ENCODE data around the gene STRN.
"Not testable (repeated sequence)": the region's sequence is repeated elsewhere in the genome, so short reads cannot be mapped to it uniquely, and the experiment has no call there.

STRN gene

DNA sequence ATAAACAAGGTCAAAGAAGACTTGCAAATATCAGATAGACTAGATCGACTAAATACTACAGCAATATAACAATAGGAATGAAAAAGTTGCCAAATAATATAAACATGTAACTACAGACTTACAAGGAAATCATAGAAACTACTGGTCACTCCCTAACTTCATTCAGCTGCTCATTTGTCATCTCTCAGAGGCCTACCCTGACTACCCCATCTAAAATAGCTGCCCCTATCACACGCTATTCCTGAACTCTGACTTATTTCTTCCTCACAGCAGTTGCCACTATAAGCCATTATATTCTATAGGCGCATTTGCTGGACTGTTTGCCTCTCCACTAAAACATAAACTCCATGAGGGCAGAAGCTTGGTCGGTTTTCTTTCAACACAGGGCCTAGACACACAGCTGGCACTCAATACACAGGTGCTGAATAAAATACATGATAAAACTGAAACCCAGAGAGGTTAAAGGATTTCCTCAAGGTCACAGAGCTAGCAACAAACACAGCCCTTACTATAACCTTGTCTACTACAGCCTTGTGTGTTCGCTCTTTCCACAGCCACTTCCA is 1.8 kb downstream of the STRN start:
- DNase-seq (ENCODE audit: low spot score), result no peak

DNA sequence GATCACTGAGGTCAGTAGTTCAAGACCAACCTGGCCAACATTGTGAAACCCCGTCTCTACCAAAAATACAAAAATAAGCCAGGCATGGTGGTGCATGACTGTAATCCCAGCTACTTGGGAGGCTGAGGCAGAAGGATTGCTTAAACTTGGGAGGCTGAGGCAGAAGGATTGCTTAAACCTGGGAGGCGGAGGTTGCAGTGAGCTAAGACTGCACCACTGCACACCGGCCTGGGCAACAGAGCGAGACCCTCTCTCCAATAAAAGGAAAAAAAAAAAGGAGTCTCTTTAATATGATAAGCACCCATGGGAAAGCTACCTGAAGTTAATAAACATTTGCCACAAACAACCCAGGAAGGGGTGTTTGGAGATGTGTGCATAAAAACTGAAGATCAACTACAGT is 2.6 kb downstream of the STRN start:
- no peak for DNase-seq (ENCODE audit: low spot score)

DNA sequence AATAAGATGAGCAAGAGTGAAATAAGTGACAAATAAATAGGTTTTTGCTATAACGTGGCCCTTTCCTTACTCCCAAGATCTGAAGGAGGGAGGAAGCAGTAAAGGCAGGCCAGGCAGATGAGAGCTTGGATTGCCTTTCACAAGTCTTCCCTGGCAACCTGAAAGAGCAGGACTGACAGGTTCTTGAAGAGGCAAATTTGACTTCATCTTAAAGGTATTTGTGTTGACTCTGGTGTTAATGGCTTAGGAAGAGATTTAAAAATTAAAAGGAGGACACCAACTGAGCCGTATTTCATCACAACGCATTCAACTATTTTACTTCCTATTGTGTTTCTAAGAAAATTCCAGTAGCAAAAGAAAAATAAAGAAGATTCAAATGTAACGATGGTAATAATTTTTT is 3.2 kb downstream of the STRN start:
- no peak for DNase-seq (ENCODE audit: low spot score)

DNA sequence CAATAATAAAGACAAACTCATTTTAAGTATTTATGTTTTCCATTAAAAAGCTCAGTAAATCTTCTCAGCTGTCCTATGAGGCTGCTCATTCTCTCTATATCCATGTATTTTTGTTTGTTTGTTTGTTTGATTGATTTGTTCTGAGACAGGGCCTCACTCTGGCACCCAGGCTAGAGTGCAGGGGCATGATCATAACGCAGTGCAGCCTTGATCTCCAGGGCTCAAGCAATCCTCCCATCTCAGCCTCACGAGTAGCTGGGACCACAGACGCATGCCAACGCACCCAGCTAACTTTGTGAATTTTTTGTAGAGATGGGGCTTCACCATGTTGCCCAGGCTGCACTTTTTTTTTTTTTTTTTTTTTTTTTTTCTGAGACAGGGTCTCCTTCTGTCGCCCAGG is 5.6 kb downstream of the STRN start:
- no peak for DNase-seq (ENCODE audit: low spot score)

DNA sequence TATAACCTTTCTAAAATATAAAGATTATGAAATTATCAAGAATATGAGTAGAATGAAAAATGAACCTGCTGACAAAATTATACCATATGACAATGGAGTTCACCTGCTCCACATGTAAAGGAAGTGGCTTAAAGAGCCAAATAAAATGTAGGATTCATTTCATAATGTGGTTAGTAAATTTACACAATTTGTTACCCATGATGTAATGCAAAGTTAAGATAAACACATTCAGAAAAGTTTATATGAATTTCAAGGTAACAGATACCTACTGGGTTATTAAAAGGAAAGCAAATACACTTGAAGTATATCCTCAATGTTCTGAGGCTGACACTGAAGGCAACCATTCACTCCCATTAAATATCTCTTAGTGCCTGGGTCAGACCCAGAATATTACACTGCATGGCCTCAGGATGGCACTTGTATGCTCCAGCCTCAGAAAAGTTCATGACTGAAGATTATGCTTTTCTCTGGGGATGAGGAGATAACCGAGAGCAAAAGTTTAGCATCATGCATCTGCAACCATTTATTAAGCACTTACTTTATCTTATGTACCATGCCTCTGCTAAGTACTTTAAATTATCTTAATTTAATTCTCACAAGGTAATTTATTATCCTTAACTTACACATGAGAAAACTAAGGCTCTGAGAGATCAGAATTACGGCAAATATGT is 6.2 kb downstream of the STRN start:
- peak; percentile 15 for DNase-seq (ENCODE audit: low spot score)

DNA sequence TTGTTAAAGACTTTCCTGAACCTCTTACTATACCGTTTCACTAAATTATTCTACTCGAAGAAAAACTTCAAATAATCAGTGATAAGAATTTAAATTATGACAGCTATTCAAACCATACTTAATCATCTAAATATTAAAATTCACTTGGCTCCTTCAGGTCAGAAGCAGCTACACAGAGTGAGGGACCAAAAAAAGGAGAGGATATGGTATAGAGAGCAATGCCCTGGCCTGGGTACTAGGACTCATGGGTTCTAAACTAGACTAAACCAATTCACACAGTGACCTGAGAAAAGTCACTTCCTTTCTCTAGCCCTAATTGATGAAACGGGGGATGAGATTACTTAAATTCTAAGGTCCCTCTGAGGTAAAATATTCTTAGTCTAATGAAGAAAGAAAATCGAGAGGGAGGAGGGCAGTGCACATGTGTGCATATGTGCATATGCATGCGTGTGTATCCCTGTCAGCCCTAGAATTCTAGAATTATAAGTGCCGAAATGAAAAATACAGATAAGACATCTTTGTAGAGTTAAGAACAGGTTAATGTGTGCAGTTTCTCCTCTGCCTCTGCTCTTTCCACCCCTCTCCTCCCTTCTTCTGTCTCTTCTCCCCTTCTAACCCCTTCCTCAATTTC is 11.2 kb downstream of the STRN start:
- no peak for DNase-seq (ENCODE audit: low spot score)

DNA sequence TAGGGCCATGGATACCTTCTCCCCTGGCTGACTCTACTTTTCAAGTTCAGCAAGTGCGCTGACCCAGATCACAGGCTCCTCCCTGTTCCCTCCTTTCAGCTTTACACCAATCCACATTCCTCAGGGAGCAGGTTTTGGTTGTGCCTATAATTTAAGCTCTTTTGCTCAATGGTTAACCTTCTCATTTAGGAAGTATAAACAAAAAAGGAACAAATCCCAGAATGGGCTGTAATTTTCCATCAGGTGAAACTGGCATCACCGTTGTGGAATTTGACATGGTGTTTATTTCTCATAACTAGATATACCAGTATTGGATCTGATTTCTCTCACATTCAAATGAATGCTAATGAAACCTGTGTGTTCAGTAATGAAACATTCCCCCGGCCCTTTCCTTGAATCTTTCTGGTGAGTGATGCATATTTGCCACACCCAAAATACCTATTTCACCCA is 13.6 kb downstream of the STRN start:
- DNase-seq (ENCODE audit: low spot score), result no peak

DNA sequence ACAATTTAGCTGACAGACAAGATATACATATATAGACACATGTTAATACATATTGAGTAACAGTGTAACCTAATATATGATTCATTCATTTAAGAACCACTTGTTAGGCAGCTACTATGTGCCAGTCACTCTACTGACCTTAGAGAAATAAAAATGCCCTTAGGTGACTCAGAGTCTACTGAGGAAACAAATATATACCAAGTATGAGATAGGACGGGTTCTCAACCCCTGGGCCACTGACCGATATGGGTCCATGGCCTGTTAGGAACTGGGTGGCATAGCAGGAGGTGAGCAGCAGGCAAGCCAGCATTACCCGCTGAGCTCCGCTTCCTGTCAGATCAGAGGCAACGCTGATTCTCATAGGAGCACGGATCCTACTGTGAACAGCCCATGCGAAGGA is 14.8 kb downstream of the STRN start:
- no peak for DNase-seq (ENCODE audit: low spot score)

DNA sequence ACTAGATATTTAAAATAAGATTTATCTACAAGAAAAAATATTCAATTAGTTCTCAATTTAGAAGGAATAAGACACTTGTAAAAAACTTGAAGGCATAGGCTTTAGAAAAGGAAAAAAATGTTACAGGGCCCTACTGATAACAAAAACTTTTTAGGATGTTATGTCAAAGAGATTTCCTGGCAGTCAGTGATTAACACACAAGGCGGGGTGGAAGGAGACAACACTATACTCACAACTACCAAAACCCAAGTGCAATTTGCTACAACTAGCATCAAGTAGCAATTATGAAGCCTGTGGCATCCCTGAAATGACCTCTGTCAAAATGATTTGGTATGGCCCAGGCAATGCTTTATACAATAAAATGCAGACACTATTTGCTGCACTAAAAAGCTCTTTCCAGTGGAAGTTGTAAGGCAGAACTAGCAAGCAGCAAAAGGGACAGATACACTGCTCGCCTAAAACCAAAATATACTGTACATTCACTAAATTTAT is 15.3 kb downstream of the STRN start:
- no peak for DNase-seq (ENCODE audit: low spot score)

DNA sequence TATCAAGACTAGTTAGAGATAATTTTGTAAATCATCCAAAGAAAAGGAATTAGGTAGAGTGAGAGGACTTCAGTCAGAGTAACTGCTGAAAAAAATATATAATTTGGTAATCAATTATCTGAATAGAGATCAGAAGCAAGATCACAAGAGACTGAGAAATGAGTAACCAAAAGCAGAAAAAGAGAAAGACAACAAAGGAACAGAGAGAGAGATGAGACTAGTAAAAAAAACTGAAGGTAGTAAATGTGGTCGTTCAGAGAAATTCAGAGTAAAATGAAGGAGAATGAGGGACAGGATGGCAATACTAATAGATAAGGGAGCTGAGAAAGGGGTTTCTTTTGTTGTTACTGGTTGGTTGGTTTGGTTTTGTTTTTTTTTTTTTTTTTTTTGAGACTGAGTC is 16.5 kb downstream of the STRN start:
- no peak for DNase-seq (ENCODE audit: low spot score)

DNA sequence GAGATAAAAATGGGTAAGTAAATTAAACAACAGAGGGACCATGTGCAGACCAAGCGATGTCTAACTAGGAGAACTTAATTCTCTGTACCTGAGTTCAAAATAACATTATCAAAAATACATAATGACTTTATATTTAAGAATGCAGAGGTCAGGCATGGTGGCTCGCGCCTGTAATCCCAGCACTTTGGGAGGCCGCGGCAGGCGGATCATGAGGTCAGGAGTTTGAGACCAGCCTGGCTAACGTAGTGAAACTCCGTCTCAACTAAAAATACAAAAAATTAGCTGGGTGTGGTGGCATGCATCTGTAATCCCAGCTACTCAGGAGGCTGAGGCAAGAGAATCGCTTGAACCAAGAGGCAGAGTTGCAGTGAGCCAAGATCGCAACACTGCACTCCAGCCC is 21.1 kb downstream of the STRN start:
- not testable (repeated sequence) for DNase-seq (ENCODE audit: low spot score)

DNA sequence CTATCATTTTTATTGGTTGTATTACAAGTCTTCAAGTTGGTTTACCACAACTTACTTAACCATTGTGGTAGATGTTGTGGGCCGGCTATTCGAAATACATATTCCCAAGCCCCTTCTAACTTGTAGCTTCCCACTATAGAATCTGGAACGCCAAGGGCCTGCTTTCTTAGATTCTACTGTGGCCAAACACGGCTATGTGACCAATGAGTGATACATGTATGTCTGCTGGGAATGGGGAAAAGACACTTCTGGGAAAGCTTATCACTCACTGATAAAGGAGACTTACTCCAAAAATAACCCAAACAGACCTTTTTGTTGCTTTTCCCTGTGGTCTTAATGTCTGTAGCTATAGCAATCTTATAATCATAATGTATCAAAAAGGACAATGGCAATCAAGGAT is 24.5 kb downstream of the STRN start:
- DNase-seq (ENCODE audit: low spot score), result no peak

DNA sequence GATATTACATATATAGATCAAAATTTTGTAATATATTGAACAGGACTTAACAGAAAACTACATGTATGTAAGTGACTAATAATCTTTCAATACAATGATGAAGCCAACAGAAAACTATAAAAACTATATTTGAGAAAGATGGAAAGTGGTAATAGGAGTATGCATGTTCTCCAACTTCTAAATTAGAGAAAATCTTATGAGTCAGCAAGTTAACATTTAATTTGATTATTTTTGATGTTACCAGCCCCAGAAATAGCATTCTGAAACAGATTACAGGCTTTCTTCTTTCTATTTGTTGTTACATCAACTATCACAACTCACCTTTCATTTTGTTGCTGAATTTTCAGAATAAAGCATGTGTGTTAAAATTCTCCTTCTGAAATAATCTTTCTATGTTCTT is 29.8 kb downstream of the STRN start:
- not testable (repeated sequence) for DNase-seq (ENCODE audit: low spot score)

DNA sequence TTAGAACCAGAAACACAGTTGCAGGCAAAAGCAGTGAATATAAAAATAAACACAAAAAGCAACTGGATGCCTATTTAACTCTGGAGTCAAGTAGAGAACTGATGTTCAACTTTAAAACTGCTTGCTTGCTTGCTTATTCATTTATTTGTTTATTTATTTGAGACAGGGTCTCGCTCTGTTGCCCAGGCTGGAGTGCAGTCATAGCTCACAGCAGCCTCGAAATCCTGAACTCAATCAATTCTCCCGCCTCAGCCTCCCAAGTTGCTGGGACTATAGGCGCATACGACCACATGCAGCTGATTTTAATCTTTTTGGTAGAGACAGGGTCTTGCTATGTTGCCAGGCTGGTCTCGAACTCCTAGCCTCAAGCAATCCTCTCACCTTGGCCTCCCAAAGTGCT is 34.6 kb downstream of the STRN start:
- DNase-seq (ENCODE audit: low spot score), result not testable (repeated sequence)

DNA sequence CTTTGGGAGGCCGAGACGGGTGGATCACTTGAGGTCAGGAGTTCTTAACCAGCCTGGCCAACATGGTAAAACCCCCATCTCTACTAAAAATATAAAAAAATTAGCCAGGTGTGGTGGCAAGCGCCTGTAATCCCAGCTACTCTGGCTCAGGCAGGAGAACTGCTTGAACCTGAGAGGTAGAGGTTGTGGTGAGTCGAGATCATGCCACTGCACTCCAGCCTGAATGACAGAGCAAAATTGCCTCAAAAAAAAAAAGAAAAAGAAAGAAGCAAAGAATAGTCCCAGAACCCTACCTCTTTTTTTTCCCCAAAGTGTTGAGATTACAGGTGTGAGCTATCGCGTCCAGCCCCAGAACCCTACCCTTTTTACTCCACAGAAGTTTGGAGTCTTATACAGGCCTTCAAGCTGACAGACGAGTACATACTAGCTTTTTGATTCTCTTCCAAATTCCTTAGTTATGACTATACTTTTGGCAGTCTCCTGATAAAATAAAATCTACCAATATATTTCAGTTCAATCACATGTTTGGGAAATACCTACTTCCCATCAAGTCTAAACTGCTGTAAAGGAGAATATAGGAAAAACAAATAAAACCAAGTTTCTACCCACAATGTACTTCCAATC is 35.4 kb downstream of the STRN start:
- not testable (repeated sequence) for DNase-seq (ENCODE audit: low spot score)

DNA sequence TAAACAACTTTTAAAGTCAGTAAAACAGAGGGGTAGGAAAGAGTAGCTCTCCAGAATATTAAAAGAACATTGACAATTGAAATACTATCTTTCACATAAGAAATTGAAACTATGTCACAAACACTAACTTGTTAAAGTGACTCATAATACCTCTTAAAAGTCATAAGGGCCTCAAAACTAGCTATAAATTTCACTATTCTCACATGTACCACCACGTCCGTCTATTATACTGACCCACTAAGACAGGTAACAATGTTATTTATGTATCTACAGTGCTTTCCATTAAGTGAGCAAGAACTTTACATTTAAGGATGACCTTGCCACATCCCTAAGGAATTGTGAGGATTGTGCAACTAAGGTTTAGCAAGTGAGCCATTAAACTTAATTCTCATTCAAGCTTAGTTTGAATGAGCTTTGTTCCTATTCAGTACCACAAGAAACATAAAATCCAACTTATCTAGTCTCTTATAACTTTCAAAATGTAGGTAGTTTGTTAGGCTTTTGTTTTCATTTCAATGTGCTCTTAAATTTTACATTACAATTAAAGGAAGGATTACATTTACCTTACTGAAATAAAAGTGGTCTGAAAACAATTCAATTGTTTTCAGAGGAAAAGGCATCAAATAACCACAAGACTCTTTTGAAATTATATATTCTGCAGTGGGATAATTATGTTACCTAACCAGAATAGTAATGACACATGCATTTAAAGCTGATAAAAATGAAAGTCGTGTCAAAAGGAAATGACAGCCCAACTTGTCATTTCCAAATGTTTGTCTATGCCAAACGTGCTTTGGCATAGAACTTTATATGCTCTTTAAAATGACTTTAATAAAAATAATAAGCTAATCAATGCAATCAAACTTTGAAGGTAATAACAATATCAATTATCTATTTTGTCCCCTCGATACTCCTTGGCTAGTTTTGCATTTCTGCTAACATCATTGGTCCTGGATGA is 39.9 kb downstream of the STRN start:
- DNase-seq (ENCODE audit: low spot score), result not testable (repeated sequence)

DNA sequence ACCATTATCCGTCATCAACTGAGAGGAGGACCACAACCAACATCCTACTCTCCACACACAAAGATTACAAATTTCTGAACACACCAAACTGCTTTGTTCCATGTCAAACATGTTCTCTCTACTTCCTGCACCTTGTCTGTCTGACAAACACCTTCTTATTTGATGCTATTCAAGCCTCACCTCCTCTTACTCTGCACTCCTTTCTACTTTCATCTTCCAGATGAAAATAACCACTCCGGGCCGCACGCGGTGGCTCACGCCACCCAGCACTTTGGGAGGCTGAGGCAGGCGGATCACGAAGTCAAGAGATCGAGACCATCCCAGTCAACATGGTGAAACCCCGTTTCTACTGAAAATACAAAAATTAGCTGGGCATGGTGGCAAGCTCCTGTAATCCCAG is 43.7 kb downstream of the STRN start:
- not testable (repeated sequence) for DNase-seq (ENCODE audit: low spot score)

DNA sequence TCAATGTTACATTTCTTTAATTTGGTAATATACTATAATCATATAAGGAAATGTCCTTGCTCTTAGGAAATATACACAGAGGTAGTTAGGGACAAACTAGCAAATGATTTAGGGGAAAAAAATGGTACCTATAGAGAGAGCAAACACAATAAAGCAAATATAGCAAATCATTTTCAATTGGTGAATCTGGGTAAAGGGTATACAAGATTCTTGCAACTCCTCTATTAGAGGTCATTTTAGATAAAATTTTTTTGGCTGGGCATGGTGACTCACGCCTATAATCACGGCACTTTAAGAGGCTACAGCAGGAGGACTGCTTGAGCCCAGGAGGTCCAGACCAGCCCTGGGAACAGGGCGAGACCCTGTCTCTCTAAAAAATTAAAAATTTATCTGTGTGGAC is 44.4 kb downstream of the STRN start:
- no peak for DNase-seq (ENCODE audit: low spot score)

DNA sequence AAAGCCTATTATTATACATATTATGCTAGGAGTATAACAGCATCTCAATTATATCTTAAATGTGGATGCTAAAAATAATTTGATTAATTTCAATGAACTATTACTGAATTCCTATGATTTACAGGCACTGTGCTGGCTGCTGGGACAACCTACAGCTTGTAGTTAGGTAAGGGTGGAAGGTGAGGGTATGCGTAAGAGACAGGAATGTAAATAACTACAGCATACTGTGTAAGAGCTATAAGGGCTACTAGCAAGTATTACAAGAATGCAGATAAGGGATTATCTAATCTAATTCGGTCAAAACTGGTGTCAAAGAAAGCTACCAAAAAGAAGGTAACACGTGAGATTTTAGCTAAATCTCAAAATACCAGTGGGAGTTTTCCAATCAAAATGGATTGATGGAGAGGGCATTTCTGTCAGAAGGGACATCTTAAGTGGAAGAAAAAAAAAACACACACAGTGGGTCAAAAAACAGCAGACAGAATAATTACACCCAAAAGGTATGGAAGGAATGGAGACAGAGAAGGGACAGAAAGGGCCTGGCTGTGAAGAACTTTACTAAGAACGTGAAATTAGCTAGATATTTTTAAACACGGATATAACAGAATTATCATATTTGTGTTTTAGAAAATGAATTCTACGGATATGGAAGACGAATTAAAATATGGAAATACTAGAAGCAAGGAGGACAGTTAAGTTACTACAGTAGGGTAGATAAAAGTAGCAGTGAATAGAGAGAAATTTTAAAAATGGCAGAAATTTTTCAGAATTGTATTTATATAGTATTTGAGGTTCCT is 47.1 kb downstream of the STRN start:
- no peak for DNase-seq (ENCODE audit: low spot score)

DNA sequence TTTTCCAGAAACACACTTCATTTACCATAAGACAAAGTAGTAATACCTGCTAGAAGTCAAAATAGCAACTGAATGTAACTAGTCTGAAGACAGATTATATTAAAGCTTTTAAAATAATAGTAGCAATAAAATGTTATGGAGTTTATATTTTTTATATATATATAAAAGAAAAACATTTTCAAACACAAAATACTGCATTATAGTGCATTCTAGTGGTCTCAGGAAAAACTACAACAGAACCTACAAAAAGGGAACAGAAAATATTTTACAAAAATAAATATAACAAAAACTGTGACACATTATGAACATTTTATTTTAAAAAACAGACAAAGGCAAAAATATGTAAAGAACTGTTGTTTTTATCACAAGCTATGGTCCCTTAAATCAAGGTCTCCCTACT is 48.0 kb downstream of the STRN start:
- DNase-seq (ENCODE audit: low spot score), result no peak

DNA sequence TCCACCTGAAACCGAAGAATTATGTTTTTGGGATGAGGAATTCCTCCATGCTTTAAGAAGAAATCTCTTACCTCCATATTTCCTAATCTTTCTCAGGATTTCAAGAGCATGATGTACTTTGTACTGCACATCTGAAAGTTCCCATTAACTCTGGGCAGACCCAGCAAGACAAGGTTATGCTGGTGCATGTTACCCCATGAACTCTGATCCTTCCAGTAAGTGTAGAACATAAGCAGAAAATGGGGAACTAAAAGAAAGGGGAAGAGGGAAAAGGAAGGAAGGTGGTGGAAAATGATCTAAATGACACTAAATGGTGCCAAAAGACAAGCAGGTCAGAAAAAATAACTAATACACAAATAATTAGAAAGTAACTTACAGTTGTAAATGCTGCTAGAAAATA is 50.7 kb downstream of the STRN start:
- DNase-seq (ENCODE audit: low spot score), result no peak

Measured in SK-N-DZ (cell line).